ENCODE data around the gene ATP9A.

- TF ChIP-seq CTCF (IDR thresholded peaks at IDR 0.05) (no peak), EP300 (IDR thresholded peaks at IDR 0.05; ENCODE audit: borderline replicate concordance in 1 of 2, low read depth in 1 of 2, low read length in 1 of 2) (no peak), CHD2 (IDR thresholded peaks at IDR 0.05; ENCODE audit: low read length, partially characterized antibody) (no peak), USF1 (IDR thresholded peaks at IDR 0.05; ENCODE audit: borderline replicate concordance, low read depth) (no peak), ZBTB33 (IDR thresholded peaks at IDR 0.05; ENCODE audit: borderline replicate concordance, low read depth) (no peak)
These were observed 130.9 kb downstream of the ATP9A start for GRCh38 chr20:51637241-51637640.
